Activated naive CD8-positive, alpha-beta T cell treated with anti-CD3 and anti-CD28 coated beads, Interleukin-2, amount 50 U/mL, for 16 hours (primary cell): ENCODE measurements around the gene SET.
"Not testable (repeated sequence)": the region's sequence is repeated elsewhere in the genome, so short reads cannot be mapped to it uniquely, and the experiment has no call there.

Experiments
- DNase-seq: peaks from one replicate; pipeline ENCODE4 v3.0.0-alpha.2; 2020; ENCODE audit warnings: low read depth, low spot score

Gene SET, protein sequence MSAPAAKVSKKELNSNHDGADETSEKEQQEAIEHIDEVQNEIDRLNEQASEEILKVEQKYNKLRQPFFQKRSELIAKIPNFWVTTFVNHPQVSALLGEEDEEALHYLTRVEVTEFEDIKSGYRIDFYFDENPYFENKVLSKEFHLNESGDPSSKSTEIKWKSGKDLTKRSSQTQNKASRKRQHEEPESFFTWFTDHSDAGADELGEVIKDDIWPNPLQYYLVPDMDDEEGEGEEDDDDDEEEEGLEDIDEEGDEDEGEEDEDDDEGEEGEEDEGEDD

DNA sequence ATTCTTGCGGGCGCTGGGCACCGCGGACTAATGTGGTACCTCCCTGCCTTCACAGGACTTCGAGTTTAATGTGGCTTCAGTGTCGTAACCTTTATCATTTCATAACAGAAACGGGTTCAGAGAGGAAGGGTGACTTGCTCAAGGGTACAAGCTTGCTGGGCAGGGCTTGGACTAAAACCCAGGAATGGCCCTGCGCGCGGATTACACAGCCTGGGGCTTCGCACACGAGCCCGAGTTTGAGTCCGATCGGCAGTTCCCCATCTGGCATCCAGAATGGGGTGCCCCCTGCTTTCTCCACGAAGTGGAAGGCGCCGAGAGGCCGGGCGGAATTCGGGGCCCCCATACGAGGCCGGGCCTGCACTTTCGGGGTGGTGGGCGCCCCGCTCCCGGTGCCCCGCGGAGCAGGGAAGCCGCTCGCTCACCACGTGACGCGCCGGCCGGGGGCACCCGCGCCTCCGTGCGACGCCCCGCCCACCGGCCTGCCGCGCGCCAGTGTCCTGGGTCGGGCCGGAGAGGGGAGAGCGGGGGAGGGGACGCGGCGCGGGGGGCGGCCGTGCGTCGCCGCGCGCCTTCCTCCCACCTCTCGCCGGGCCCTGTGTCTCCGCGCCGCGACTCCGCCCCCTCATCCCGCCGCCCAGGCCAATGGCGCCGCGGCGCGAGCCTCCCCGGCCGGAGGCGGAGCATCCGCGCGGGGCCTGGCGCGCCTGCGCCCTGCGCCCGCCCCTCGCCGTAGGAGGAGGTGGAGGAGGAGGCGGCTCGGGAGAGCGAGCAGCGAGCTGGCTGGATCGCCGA is at the start of gene SET:
Gene SET, plus strand, starts transcription at position 722 of the 792 bp plus-strand sequence. CDS start 361 bp downstream, outside the sequence.
- DNase-seq = peak; percentile 88

DNA sequence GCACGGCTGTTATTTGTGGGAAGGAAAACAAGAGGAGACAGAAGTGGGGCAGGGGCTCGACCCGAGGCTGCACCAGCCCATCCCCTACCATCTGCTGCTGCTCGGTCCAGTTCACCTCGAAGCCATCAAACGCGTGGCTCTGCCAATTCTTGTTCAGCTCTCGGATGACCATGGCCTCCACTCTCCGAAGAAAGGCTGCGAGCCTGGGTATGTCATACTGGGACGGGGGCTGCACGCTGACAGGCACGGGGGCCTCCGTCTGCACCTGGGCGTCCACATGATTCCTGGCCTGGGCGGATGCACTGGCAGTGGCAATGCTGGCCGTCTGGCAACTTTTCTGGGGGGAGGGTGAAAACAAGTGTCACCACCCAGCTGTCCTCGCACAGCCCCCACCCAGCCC is 48.4 kb upstream of the SET start:
- no peak for DNase-seq

DNA sequence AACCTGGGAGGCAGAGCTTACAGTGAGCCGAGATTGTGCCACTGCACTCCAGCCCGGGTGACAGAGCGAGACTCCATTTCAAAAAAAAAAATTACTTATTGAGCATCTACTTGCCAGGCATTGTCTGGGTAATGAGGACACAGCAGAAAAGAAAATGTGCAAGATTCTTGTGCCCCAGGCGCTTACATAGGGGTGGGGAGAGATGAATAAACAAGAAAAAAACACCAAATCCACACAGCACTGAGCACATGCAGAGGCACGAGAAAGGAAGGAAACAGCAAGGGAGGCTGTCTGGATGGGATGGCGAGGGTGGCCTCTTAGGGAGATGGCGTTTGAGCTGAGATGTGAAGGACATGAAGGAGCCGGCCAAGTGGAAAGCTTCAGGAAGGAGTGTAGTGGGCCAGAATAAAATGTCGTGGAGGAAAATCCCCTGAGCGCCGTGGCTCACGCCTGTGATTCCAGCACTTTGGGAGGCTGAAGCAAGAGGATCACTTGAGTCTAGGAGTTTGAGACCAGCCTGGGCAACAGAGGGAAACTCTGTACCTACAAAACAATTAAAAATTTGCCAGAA is 46.3 kb upstream of the SET start:
- DNase-seq = no peak

DNA sequence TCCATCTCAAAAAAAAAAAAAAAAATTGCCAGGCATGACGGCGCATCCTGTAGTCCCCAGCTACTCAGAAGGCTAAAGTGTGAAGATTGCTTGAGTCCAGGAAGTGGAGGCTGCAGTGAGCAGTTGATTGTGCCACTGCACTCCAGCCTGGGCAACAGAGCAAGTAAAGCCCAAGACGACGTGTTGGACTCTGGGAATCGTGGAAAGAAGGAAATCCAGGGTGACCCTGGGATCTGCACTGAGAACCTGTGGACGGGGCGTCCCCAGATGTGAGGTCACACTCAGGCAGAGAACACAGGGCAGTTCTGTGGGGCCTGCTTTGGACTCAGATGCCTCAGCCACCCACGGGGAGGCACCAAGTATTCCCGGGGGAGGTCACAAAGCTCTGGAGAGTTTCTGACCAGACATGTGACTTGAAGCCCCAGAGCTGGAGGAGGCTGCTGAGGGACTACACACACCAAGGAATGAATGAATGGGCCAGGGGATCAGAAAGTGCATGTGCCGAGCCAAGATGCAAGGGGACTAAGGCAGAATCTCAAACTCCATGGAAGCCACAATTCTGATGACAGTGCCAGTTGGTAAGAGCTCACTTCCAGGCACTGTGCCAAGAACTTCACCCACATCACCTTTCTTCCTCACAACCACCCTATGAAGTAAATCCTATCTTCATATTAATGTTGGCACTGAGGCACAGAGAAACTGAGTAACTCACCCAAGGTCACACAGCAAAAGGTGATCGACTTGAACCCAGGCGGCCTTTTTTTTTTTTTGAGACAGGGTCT is 45.3 kb upstream of the SET start:
- no peak for DNase-seq

DNA sequence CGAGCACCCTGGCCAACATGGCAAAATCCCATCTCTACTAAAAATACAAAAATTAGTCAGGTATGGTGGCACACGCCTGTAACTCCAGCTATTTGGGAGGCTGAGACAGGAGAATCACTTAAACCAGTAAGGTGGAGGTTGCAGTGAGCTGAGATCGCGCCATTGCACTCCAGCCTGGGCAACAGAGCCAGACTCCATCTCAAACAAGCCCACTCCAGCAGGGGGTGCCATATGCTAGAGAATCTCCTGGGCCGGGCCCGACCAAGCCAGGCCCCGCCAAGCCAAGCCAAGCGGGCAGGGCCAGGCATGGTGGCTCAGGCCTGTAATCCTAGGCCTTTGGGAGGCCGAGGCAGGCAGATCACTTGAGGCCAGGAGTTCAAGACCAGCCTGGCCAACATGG is 40.8 kb upstream of the SET start:
- peak; percentile 52 for DNase-seq

DNA sequence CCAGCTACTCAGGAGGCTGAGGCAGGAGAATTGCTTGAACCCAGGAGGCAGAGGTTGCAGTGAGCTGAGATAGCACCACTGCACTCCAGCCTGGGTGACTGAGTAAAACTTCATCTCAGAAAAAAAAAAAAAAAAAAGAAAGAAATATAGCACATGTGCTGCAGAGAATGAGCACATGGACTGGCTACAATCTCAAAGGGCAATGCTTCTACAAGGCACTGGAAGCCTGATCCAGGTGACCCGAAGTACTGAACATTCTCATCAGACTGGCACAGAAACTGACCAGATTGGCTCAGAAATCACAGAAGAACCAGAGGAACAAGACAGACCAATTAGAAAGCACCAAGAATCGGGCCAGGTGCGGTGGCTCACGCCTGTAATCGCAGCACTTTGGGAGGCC is 37.2 kb upstream of the SET start:
- DNase-seq = no peak

DNA sequence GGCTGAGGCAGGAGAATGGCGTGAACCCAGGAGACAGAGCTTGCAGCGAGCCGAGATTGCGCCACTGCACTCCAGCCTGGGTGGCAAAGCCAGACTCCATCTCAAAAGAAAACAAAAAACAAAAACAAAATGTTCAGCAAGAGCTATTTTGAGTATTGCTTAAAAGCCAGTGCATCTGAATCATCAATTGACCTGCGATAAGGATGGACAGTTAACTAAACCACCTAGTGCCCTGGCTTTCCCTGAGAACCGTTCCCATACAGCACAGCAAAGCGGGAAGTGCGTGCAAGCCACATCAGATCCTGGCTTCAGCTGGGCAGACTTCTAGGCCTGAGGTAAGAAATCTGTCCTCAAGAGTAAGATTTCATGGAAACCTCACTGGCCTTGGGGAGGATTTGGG is 35.1 kb upstream of the SET start:
- no peak for DNase-seq

DNA sequence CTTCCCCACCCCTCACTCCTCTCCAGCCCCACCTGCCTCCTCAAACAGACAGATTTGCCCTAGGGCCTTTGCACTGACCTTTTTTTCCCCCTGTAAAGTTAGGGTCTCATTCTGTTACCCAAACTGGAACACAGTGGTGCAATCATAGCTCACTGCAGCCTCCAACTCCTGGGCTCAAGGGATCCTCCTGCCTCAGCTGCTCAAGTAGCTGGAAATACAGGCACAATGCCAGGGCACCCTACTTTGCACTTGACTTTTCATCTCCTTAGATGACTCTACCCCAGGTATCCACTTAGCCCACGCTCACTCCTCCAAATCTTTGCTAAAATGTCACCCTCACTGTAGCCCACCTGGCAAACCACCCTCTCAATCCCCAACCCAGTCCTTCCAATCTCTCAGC is 34.5 kb upstream of the SET start:
- DNase-seq = no peak

DNA sequence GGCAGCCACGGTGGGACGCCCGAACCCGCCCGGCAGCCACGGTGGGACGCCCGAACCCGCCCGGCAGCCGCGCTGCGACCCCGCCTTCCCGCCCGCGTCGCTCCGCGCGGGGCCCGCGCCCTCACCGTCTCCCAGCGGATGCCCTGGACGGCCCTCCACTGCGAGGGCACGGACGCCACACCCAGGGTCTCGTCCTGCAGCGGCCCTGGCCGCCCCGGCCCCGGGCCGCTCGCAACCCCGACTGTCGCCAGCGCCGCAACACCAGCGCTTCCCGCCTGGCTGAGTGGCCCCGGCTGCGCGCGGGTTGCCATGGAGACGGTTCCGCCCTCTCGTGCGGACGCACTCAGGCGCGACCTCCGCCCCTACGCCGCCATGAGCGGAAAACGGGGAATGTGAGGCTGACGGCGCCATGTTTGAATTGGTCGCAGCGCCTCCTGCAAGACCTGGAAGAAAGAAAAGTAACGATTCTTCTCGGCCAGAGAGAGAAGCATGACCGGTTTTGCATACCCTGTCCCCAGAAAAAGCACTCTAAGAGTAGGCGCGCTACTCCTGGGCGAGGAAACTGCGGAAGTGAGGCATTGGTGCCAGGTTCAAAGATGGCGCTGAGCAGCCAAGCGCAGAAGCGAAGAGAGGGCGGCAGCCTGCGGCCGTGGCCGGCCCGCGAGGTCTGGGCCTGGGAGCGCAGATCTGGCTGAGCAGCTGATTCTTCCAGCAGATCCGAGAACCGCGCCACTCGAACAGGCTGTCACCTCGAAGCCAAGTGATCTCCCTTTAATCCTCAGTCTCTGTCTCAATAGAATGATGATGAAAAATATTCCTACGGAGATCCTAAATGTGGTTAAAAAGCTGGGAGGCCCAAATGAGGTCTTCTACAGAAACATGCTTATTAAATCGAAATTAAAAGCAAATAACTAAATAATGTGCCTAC is 32.3 kb upstream of the SET start, which contains the start of gene DYNC2I2:
Gene DYNC2I2, minus strand, starts transcription at position 432 of the 928 bp plus-strand sequence. Its CDS starts 121 bp downstream, at position 311.
- DNase-seq = peak; percentile 88

DNA sequence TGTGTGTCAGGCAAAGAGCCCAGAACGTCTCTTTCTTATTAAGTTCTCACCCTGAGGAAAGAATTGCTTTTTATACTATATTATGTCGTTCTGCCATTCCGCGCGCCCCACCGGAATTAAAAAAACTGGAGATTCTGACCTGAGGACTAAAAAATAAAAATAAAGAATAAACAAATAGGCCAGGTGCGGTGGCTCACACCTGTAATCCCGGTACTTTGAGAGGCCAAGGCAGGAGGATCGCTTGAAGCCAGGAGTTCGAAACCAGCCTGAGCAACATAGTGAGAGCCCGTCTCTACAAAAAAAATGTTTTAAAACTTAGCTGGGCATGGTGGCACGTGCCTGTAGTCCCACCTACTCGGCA is 31.7 kb upstream of the SET start:
- no peak for DNase-seq

DNA sequence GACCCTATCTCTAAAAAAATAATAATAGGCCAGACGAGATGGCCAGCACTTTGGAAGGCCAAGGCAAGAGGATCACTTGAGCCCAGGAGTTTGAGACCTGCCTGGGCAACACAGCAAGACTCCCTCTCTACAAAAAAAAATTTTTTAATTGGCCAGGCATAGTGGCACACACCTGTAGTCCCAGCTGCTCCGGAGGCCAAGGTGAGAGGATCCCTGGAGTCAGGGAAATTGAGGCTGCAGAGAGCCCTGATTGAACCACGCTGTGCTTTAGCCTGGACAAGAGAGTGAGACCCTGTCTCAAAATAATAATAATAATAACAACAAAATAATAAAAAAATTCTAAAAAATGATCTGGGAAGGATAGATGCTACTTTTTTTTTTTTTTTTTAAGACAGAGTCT is 31.2 kb upstream of the SET start:
- no peak for DNase-seq

DNA sequence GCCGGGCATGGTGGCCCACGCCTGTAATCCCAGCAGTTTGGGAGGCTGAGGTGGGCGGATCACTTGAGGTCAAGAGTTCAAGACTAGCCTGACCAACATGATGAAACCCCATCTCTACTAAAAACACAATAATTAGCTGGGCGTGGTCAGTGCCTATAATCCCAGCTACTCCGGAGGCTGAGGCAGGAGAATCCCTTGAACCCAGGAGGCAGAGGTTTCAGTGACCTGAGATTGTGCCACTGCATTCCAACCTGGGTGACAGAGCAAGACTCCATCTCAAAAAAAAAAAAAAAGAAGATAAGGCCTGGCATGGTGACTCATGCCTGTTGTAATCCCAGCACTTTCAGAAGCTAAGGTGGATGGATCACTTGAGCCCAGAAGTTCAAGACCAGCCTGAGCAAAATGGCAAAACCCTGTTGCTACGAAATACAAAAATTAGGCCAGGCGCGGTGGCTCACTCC is 22.5 kb upstream of the SET start:
- not testable (repeated sequence) for DNase-seq

DNA sequence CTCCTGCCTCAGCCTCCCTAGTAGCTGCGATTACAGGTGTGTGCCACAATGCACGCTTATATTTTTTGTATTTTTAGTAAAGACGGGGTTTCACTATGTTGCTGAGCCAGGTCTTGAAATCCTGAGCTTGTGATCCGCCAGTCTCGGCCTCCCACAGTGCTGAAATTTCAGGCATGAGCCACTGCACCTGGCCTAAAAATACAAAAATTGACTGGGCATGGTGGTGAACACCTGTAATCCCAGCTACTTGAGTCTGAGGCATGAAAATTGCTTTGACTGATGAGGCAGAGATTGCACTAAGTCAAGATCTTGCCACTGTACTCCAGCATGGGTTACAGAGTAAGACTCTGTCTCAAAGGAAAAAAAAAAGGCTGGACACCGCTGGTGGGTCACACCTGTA is 19.2 kb upstream of the SET start:
- DNase-seq = no peak

DNA sequence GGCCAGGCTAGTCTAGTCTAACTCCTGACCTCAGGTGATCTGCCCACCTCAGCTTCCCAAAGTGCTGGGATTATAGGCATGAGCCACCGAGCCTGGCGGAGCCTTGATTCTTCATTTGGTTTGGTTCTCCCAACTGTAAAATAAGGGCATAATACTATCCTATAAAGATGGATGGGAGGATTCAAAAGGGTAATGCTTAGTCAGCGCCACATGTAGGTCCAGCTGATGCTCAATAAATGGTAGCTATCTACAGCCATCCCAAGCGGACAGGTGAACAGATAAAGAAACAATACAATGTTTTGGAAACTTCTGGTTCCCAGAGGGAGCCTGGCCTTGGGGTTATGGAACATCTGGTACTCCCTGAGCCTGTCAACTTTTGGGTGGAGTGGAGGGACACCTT is 13.6 kb upstream of the SET start:
- DNase-seq = no peak

DNA sequence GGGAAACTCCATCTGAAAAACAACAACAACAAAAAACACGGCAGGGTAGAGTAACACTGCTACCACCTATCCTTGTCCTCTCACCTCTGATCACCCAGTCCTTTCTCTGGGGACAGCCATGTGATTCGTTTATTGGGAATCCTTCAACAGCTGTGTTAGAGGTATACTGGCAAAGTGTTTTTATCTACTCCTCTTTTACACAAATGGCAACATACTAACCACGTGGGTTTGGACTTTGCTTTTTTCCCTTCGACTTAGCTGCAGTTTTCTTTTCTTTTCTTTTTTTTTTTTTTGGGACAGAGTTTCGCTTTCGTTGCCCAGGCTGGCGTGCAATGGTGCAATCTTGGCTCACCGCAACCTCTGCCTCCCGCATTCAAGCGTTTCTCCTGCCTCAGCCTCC is 11.2 kb upstream of the SET start:
- DNase-seq = no peak

DNA sequence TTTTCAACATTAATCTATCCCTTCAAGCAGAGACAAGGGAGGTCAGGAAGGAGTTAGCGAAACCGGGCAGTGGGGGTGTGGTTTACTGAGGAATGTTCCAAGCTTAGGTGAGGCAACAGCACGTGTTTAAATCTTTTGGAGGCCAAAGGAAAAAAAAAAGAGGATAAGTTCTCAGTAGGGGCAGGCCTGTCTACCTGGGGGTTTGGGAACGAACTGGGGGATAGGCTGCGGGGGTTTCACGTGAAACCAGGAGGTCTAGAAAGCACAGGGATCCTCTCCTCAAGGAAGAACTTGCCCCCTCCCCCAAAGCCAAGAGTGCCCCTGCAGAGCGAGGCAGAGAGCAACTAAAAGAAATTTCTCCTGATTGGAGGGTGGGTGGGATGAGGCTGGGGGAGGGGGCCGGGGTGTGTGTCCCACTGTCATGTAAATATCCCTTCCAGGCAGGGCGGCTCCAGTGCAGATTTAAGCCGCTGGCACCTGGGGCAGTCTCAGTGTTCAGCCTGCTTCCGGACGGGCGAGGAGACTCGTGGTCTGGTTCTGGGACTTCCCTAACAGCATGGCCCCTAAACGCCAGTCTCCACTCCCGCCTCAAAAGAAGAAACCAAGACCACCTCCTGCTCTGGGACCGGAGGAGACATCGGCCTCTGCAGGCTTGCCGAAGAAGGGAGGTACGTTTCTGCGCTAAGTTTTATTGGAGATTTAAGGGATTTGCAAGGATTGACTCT is 5.5 kb upstream of the SET start:
- DNase-seq = no peak

DNA sequence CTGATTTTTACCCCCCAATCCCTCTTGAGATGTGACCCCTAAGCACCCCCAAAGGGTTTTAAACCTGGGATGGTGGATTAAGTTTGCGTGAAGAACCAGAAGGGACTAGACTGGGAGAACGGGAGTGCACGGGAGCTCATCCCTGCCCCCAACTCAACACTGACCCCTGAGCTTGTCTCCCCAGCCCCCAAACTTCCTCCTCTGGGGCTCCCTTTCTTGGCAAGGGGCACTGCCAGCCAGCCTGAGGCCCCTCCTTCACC is 5.0 kb upstream of the SET start:
- DNase-seq = no peak

DNA sequence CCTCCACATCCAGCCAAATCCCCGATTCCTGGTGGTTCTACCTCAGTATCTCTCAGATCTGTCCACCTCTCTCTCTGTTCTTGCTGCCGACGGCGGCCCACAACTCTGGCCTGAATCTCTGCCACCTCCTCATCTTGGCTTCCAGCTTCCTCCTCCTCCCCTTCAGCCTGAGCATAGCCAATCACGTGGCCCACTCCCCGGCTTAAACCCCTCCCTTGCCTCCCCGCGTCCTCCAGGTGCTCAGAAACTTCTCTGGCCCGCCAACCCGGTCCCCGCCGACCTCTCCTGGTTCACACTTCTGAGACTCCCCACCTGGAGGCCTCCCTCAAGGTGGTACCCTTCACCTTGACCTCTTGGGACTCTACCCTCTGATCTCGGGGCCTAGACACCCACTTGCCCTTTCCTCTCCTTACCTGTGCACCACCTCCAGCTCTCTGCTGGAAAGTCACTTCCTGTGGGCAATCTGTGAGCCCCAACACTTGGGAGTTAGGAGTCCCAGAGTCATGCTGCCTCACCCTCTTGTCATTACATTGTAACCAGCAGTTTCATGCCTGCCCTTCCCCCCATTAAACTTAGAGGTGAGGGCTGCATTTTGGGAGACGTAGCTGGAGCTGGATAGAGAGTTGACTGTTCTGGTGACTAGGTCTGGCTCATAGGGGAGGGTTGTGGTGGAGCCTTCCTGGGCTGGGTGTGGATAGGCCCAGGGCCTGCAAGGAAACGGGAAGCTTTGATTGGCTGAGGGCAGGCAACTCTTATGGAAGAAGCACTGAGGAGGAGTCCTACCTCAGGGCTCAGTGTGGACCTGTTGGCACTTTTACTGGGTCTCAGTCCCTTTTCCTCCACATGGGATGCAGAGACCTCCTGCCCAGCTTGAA is 4.5 kb upstream of the SET start:
- DNase-seq = peak; percentile 42
